PC-9 (cell line): ENCODE measurements around the gene GADD45A. TPM values are rescaled to one million over a fixed set of nuclear protein-coding genes. Genes with fewer than 3 reads are reported as not detected.

Experiments used
- Bru-seq: library from RNA; stranded (reverse); fragments of 400-500 nt; gene quantifications from one replicate; lab custom pipeline; 2021; lab: Mats Ljungman, UMichigan
- BruChase-seq, 2 experiments: library from RNA; stranded (reverse); fragments of 400-500 nt; gene quantifications; one replicate each; lab custom pipeline; 2021; lab: Mats Ljungman, UMichigan
- BruUV-seq: library from RNA; stranded (reverse); fragments of 400-500 nt; replicated peaks from 2 replicates; lab custom pipeline; 2021; lab: Mats Ljungman, UMichigan
- CTCF ChIA-PET: fragments of 300-600 bp; sonication (Branson Sonifier 250); formaldehyde crosslinking; loops from one replicate; lab custom pipeline; 2022; ENCODE audit warnings: antibody characterized with exemption; lab: Charles Lee
- POLR2A ChIA-PET: fragments of 300-600 bp; sonication (Branson Sonifier 250); formaldehyde crosslinking; loops from one replicate; lab custom pipeline; 2022; ENCODE audit warnings: antibody characterized with exemption; ENCODE audit not compliant: unreplicated experiment; lab: Charles Lee
- DNase-seq, 2 experiments: peaks; one replicate each; pipeline versions ENCODE4 v3.0.0 to v3.0.0-alpha.2; 2015 to 2022; ENCODE audit warnings: mixed read lengths in 1 of 2
- H2AFZ ChIP-seq: fragments of 200-600 bp; sonication (generic); 2 replicates; pipeline ENCODE4 v1.8.1; 2017; ENCODE audit warnings: antibody characterized with exemption
- H3F3A ChIP-seq: fragments of 200-600 bp; sonication (generic); 2 replicates; pipeline ENCODE4 v1.8.1; 2017; ENCODE audit warnings: antibody characterized with exemption, mild to moderate bottlenecking, low read depth; ENCODE audit not compliant: insufficient read depth
- H3K27ac ChIP-seq: fragments of 200-600 bp; sonication (generic); 2 replicates; pipeline ENCODE4 v1.6.1; 2016; ENCODE audit warnings: mixed run types
- H3K27me3 ChIP-seq: fragments of 200-600 bp; sonication (generic); 2 replicates; pipeline ENCODE4 v1.6.1; 2016; ENCODE audit warnings: low read depth, mixed run types; ENCODE audit not compliant: insufficient read depth
- H3K36me3 ChIP-seq: fragments of 200-600 bp; sonication (generic); 2 replicates; pipeline ENCODE4 v1.6.1; 2016; ENCODE audit warnings: low read depth, mixed run types
- H3K4me1 ChIP-seq: fragments of 200-600 bp; sonication (generic); replicated peaks from 2 replicates; pipeline ENCODE4 v1.6.1; 2016; ENCODE audit warnings: mixed run types; ENCODE audit not compliant: insufficient read depth
- H3K4me2 ChIP-seq: fragments of 200-600 bp; sonication (generic); 2 replicates; pipeline ENCODE4 v1.6.1; 2017; ENCODE audit warnings: mixed run types
- H3K4me3 ChIP-seq: fragments of 200-600 bp; sonication (generic); 2 replicates; pipeline ENCODE4 v1.6.1; 2016; ENCODE audit warnings: mixed run types
- H3K79me2 ChIP-seq: fragments of 200-600 bp; sonication (generic); 2 replicates; pipeline ENCODE4 v1.6.1; 2017; ENCODE audit warnings: low read depth, mixed run types
- H3K9me2 ChIP-seq: fragments of 200-600 bp; sonication (generic); 2 replicates; pipeline ENCODE4 v1.8.1; 2017; ENCODE audit warnings: mild to moderate bottlenecking; ENCODE audit not compliant: insufficient read depth
- H3K9me3 ChIP-seq: fragments of 200-600 bp; sonication (generic); 2 replicates; pipeline ENCODE4 v1.8.1; 2016; ENCODE audit warnings: low read depth; ENCODE audit not compliant: insufficient read depth
- H4K20me1 ChIP-seq: fragments of 200-600 bp; sonication (generic); 2 replicates; pipeline ENCODE4 v1.8.1; 2017; ENCODE audit not compliant: insufficient read depth
- CTCF ChIP-seq: fragments of 200-600 bp; sonication (generic); conservative IDR thresholded peaks from 2 replicates; pipeline ENCODE4 v1.6.1; 2017; ENCODE audit warnings: mixed run types, antibody characterized with exemption, mild to moderate bottlenecking, moderate library complexity
- EZH2 ChIP-seq: fragments of 200-600 bp; sonication (generic); IDR thresholded peaks from 2 replicates; pipeline ENCODE4 v1.8.0; 2017; ENCODE audit warnings: antibody characterized with exemption, low read depth
- intact Hi-C: fragments of 100-400 bp; cut with micrococcal nuclease; formaldehyde crosslinking; loops from one replicate; pipeline ENCODE4 v1.10.0; 2022; ENCODE audit not compliant: unreplicated experiment
- long read RNA-seq: library from polyadenylated mRNA; stranded (forward); transcript quantifications from one replicate; pipeline ENCODE4 v2.0.0, GENCODE V29; 2022
- total RNA-seq: library from RNA; stranded (reverse); gene quantifications from 2 replicates; pipeline ENCODE4 v1.2.3, GENCODE V29; 2021

GADD45A gene
- total RNA-seq (63.6 and 112 TPM in 2 replicates), Bru-seq, nascent RNA (percentile 100 among the genes with signal in this experiment), BruChase-seq, experiment 1, labeled RNA remaining after a 2-hour chase (percentile 100 among the genes with signal in this experiment), BruChase-seq, experiment 2, labeled RNA remaining after a 6-hour chase (percentile 99 among the genes with signal in this experiment)
- long read RNA-seq, transcript GADD45A-202 (4 exons, 1,496 nt) = major isoform, 54 of 110 reads
- long read RNA-seq, partial matches to known transcripts = 6 of 110 reads
- long read RNA-seq, other reads (novel, unspliced or antisense) = 47 of 110 reads

DNA sequence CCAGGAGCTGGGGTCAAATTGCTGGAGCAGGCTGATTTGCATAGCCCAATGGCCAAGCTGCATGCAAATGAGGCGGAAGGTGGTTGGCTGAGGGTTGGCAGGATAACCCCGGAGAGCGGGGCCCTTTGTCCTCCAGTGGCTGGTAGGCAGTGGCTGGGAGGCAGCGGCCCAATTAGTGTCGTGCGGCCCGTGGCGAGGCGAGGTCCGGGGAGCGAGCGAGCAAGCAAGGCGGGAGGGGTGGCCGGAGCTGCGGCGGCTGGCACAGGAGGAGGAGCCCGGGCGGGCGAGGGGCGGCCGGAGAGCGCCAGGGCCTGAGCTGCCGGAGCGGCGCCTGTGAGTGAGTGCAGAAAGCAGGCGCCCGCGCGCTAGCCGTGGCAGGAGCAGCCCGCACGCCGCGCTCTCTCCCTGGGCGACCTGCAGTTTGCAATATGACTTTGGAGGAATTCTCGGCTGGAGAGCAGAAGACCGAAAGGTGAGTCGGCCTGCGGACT lies at the start of gene GADD45A:
GADD45A (plus strand) TSS at position 135 of the 491 bp plus-strand sequence; CDS start at position 429, 294 bp downstream.
- DNase-seq = peak; percentile 99
- Histone ChIP-seq H3K27ac (peak within 1 kb of the TSS; percentile 99), H3K27me3 (no peaks in the 10 kb centered on the region), H4K20me1 (no peaks in the 10 kb centered on the region), H3K36me3 (peaks cover 22% of the 10 kb centered on the region), H3K4me3 (peak within 1 kb of the TSS; percentile 90), H3F3A (peaks cover 77% of the 10 kb centered on the region), H3K9me3 (no peaks in the 10 kb centered on the region), H2AFZ (0 out of 2 replicates have a peak within 1 kb of the TSS, but pooled peaks have one; percentile 5), H3K4me1 (peaks cover 57% of the 10 kb centered on the region), H3K79me2 (peaks cover 33% of the 10 kb centered on the region), H3K9me2 (no peaks in the 10 kb centered on the region), H3K4me2 (peak within 1 kb of the TSS; percentile 86)
- CTCF ChIA-PET = interaction anchor here (0.6 to 1.7 kb wide), 5 partner anchors 10 to 149 kb away, joined by 3 to 9 read pairs (median 7); no protein-coding TSS in a partner anchor
- intact Hi-C loops = loop anchor here (1.0 to 10.0 kb wide), 3 partner anchors 75 to 750 kb away; partner anchors contain the start of gene SERBP1
- POLR2A ChIA-PET = interaction anchor here (0.5 to 2.4 kb wide), 20 partner anchors 8 to 1562 kb away, joined by 3 to 60 read pairs (median 10); no protein-coding TSS in a partner anchor
- TF ChIP-seq EZH2 = no peak
- BruUV-seq = no TSS peak

DNA sequence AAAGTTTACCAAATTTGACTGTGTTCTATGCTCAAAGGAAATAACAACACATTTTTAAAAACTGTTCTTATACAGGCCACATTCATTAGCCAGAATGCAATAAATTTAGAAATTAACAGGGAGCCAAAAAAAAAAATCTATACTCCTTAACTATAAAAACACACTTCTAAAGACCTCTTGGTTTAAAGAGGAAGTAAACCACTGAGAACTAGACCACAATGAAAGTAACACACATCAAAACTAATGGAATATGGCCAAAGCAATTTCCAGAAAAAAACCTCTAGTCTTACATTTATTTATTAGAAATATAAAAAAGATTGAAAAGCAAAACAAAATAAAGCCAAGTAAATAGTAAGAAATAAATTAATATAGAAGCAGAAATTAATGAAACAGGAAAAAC lies 48.9 kb upstream of the GADD45A start:
- no peak overlapping the region for H3K27ac ChIP-seq
- H3K4me3 ChIP-seq = no peak overlapping the region
- H3K4me2 ChIP-seq = no peak overlapping the region
- H3K79me2 ChIP-seq = no peaks in the 10 kb centered on the region
- H2AFZ ChIP-seq = no peak overlapping the region
- no peaks in the 10 kb centered on the region for H3K9me2 ChIP-seq
- H3K27me3 ChIP-seq = no peaks in the 10 kb centered on the region
- peaks cover 16% of the 10 kb centered on the region for H3K4me1 ChIP-seq
- H3K36me3 ChIP-seq = no peaks in the 10 kb centered on the region
- no TSS peak for BruUV-seq
- ChIA-PET CTCF (interaction anchor here (0.6 kb wide), 1 partner anchor 99 kb away, joined by 3 read pairs; no protein-coding TSS in a partner anchor), POLR2A (no interaction called here)
- no peak for DNase-seq
- H4K20me1 ChIP-seq = no peaks in the 10 kb centered on the region
- H3F3A ChIP-seq = no peaks in the 10 kb centered on the region
- no peaks in the 10 kb centered on the region for H3K9me3 ChIP-seq
- intact Hi-C loops = no loop called here
- TF ChIP-seq CTCF (no peak), EZH2 (no peak)

GRCh38 chr1:67639361-67639760 lies 45.6 kb upstream of the GADD45A start:
- Histone ChIP-seq H3K4me2 (no peak overlapping the region), H3K4me3 (no peak overlapping the region), H3F3A (no peaks in the 10 kb centered on the region), H3K9me2 (no peaks in the 10 kb centered on the region), H3K9me3 (no peaks in the 10 kb centered on the region), H2AFZ (no peak overlapping the region), H3K36me3 (no peaks in the 10 kb centered on the region), H3K4me1 (no peaks in the 10 kb centered on the region), H3K27ac (no peak overlapping the region), H3K27me3 (no peaks in the 10 kb centered on the region), H4K20me1 (no peaks in the 10 kb centered on the region), H3K79me2 (no peaks in the 10 kb centered on the region)
- TF ChIP-seq EZH2 (no peak), CTCF (no peak)
- intact Hi-C loops = no loop called here
- CTCF ChIA-PET = interaction anchor here (1.1 kb wide), 1 partner anchor 14 kb away, joined by 3 read pairs; no protein-coding TSS in a partner anchor
- BruUV-seq = no TSS peak
- no peak for DNase-seq
- POLR2A ChIA-PET = no interaction called here
